H1 (cell line): ENCODE results near the gene CEP83.

ENCODE experiments used
- KDM1A ChIP-seq: fragments of 200-600, 300-600 bp; sonication (generic); IDR thresholded peaks from 2 replicates; pipeline ENCODE4 v1.7.1; 2016; ENCODE audit warnings: mild to moderate bottlenecking, low read length, borderline replicate concordance
- NRF1 ChIP-seq: IDR thresholded peaks from 2 replicates; pipeline ENCODE4 v1.6.1; 2011; ENCODE audit warnings: mild to moderate bottlenecking, low read depth, low read length, improper control_type of control experiment
- POLR2A ChIP-seq, 2 experiments: IDR thresholded peaks; 1 replicate in 1 of 2; 2 replicates in 1 of 2; pipeline ENCODE4 v1.6.1; 2011; ENCODE audit warnings: low read depth in 2 of 2, low read length in 2 of 2, mild to moderate bottlenecking in 2 of 2; ENCODE audit errors: control extremely low read depth in 1 of 2
- POLR2AphosphoS5 ChIP-seq: IDR thresholded peaks from 2 replicates; pipeline ENCODE4 v1.6.1; 2011; ENCODE audit warnings: low read depth, low read length
- POU5F1 ChIP-seq: IDR thresholded peaks from 2 replicates; pipeline ENCODE4 v1.6.1; 2011; ENCODE audit warnings: low read depth, mild to moderate bottlenecking, low read length, moderate library complexity
- TF ChIP-seq, protein P1 (sequence below), 3 experiments: IDR thresholded peaks; 1 replicate in 2 of 3; 2 replicates in 1 of 3; pipeline versions ENCODE4 v1.5.1 to v1.6.1; 2011; ENCODE audit warnings: low read length in 3 of 3, mild to moderate bottlenecking in 3 of 3, inconsistent platforms in 2 of 3, low read depth in 1 of 3, moderate library complexity in 1 of 3; ENCODE audit not compliant: insufficient read depth in 1 of 3; ENCODE audit errors: control extremely low read depth in 1 of 3

DNA sequence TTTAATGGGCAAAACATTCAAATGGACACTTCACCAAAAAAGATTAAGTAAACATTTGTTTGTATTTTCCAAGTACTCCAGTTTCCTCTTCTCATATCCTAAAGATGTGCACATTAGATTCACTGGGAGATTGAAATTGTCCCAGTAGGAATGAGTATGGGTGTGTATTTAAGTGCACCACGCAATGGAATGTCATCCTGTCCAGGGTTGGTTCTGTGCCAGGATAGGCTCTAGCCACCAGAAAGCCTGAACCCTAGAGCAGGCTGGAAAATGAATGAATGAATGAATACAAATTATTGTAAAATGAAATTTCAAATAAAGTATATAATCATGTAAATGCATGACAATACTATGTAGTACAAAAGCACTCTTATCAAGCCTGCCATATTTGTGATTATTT lies 14.0 kb downstream of the CEP83 start:
- TF ChIP-seq, protein P1, sequence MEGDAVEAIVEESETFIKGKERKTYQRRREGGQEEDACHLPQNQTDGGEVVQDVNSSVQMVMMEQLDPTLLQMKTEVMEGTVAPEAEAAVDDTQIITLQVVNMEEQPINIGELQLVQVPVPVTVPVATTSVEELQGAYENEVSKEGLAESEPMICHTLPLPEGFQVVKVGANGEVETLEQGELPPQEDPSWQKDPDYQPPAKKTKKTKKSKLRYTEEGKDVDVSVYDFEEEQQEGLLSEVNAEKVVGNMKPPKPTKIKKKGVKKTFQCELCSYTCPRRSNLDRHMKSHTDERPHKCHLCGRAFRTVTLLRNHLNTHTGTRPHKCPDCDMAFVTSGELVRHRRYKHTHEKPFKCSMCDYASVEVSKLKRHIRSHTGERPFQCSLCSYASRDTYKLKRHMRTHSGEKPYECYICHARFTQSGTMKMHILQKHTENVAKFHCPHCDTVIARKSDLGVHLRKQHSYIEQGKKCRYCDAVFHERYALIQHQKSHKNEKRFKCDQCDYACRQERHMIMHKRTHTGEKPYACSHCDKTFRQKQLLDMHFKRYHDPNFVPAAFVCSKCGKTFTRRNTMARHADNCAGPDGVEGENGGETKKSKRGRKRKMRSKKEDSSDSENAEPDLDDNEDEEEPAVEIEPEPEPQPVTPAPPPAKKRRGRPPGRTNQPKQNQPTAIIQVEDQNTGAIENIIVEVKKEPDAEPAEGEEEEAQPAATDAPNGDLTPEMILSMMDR (IDR thresholded peaks at IDR 0.05; ENCODE audit: control extremely low read depth in 1 of 3, insufficient read depth in 1 of 3, low read depth in 1 of 3, low read length in 3 of 3) = no peak
- no peak for TF ChIP-seq POLR2AphosphoS5
- TF ChIP-seq POLR2A (IDR thresholded peaks at IDR 0.05; ENCODE audit: control extremely low read depth in 1 of 2, low read depth in 2 of 2, low read length in 2 of 2) = no peak
- TF ChIP-seq NRF1 = no peak
- TF ChIP-seq POU5F1 = no peak
- no peak for TF ChIP-seq KDM1A
